ENCODE data around the gene RGS14. TPM values are rescaled to one million over a fixed set of nuclear protein-coding genes. Genes with fewer than 3 reads are reported as not detected.
"Not testable (repeated sequence)": the region's sequence is repeated elsewhere in the genome, so short reads cannot be mapped to it uniquely, and the experiment has no call there.

RGS14 gene
- total RNA-seq, 1 experiment from 2014 or later, result 36.5 TPM

DNA sequence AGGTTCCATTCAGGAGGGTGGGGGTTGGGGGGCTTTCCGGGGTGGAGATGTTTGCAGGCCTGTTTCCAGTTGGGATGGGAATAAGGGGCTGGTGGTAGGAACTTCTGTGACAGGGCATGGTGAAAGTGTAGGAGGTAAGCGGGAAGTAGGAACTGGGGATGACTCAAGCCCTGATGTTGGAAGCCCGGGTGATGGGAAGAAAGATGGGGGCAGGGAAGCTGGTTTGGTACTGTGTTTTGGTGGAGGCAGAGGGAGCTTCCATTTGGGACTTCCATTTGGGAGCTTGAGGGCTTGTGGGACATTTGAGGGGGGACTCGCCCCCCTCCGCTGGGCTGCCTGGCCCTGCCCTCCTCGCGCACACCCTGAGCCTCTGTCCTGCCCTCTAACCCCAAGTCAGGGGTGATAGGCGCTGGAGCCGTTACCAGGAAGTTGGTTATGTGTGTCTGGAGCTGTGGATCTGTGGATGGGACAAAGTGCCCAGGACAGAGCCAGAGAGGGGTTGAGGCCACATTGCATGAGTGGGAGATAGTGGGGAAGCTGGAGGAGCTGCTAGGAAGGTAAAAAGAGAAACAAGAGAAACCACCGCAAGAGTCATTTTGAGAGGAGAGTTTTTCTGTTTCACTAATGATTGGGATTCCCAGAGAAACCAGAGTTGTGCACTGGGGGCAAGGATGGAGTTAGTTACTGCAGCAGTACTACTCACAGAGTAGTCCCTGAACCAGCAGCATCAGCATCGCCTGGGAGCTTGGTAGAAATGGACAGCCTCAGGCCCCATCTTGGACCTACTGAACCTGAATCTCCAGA is 6.6 kb downstream of the RGS14 start:
- DNase-seq (ENCODE audit: low spot score), result no peak

DNA sequence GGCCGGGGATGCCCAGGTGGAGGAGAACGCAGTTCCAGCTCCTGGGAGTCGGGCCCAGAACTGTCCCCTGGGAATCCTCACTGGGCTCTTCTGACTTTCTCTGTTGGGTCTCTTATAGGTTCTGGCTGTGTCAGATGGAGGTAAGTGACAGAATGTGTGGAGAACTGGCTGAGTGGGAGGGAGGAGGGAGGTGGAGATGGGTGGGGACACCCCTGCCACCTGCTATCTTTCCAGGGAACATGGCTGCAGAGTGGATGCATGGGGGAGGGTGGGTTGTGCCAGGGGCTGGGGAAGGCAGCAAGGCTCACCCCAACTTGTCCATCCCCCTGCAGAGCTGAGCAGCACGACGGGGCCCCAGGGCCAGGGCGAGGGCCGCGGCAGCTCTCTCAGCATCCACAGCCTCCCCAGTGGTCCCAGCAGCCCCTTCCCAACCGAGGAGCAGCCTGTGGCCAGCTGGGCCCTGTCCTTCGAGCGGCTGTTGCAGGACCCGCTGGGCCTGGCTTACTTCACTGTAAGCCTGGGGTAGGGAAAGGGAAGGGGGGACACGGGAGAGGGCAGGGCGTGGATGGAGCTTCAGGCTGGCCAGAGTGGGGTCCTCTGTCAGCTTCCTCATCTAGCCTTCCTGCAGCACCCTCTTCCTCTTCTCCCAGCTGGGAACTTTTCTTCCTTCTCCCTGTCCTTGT is 8.3 kb downstream of the RGS14 start:
- no peak for DNase-seq (ENCODE audit: low spot score)

DNA sequence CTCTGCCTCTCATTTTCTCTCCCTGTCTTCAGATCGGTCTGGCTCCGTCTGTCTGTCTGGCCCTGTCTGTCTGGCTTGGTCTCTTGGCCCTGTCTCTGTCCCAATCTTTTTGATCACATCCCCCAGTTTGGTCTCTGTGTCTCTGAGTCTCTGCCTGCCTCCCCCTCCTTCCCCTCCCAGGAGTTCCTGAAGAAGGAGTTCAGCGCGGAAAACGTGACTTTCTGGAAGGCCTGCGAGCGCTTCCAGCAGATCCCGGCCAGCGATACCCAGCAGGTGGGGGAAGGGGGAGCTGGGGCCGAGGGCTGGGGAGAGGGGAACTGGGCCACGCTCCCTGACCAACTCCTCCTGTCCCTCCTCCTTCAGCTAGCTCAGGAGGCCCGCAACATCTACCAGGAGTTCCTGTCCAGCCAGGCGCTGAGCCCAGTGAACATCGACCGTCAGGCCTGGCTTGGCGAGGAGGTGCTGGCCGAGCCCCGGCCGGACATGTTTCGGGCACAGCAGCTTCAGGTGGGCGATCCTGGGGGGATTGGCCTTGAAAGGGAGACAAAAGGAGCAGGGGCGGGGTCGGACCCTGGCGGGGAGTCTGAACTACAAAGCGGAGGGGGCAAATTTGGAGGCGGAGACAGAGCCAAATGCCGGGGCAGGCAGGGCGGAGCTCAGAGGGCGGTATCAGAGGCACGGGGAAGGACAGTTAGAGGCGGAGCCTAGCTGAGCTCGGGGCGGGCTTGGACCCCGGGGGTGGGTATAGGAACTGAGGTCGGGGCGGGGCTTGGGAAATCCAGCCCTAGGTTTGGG is 9.0 kb downstream of the RGS14 start:
- DNase-seq (ENCODE audit: low spot score), result no peak

DNA sequence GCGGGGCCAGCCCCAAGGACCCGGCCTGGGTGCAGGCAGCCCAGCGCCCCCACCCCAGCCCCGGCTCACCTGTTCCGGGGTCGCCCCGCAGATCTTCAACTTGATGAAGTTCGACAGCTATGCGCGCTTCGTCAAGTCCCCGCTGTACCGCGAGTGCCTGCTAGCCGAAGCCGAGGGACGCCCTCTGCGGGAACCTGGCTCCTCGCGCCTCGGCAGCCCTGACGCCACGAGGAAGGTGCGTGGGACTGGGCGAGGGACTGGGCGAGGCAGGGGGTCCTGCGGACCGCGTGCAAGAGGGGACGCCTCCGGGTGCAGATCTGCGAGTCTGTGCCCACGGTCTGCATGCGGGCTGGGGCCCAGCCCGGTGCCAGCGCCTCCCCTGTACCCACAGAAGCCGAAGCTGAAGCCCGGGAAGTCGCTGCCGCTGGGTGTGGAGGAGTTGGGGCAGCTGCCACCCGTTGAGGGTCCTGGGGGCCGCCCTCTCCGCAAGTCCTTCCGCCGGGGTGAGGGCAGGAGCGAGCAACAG is 9.7 kb downstream of the RGS14 start:
- DNase-seq (ENCODE audit: low spot score), result no peak

DNA sequence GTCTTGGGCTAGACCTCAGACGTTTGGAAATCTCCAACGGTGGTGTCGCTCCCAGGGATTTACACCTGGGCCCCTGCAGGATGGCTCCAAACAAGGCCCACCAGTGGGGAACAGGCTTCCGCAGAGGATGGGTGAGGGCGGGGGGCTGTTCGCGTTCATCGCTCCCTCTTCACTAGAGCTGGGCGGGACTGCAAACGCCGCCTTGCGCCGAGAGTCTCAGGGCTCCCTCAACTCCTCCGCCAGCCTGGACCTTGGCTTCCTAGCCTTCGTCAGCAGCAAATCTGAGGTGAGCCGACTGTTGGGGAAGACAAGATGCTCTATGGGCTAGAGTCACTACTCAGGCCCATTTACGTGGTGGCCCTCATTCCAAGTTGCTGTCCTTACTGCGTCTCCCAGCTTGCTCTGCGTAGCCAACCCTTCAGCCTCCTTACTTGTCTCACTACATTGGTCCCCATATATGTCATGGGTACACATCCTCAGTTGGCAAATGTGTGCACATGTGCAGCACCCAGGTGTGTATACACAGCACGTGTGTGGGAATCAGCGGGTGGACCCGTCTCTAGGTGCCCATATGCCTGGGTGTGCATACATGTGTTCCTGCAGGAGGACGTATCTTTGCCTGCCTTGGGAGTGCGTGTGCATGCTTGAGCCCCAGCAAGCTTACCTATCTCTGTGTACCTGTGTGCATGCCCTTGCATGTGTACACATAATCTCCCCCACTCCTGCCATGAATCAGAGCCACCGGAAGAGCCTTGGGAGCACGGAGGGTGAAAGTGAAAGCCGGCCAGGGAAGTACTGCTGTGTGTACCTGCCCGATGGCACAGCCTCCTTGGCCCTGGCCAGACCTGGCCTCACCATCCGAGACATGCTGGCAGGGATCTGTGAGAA is 10.5 kb downstream of the RGS14 start:
- no peak for DNase-seq (ENCODE audit: low spot score)

DNA sequence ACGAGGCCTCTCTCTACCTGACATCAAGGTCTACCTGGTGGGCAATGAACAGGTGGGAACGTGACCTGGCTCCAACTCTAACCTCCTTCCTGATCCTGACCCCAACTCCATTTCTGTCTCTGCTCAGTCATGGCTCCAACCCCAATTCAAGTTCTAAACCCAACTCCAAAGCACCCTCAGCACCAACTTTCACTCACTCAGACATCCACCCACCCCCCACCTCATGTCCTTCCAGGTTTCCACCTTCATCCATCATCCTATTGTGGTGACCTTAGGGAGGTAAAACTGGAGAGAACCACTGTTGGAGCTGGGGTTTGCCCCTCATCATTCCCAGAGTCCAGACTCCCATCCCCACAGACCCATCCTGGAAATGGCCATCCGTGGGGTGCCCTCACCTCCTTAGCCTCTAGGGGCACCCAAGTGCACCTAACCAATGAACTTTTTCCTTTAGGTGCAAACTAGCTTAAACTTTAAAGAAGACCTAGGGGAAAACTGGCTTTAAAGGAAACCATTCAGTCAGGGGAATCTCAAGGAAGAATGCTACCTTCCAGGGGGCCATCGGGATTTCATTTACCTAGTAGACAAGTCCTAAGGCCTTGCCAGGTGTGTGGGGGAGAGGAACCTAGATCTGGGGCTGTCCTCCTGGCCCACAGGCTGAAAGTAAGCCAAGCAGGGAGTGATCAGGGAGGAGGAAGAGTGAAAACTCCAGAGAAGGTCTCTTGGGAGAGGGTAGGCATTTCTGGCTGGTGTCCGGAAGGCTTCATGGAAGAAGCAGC is 11.3 kb downstream of the RGS14 start:
- no peak for DNase-seq (ENCODE audit: low spot score)

DNA sequence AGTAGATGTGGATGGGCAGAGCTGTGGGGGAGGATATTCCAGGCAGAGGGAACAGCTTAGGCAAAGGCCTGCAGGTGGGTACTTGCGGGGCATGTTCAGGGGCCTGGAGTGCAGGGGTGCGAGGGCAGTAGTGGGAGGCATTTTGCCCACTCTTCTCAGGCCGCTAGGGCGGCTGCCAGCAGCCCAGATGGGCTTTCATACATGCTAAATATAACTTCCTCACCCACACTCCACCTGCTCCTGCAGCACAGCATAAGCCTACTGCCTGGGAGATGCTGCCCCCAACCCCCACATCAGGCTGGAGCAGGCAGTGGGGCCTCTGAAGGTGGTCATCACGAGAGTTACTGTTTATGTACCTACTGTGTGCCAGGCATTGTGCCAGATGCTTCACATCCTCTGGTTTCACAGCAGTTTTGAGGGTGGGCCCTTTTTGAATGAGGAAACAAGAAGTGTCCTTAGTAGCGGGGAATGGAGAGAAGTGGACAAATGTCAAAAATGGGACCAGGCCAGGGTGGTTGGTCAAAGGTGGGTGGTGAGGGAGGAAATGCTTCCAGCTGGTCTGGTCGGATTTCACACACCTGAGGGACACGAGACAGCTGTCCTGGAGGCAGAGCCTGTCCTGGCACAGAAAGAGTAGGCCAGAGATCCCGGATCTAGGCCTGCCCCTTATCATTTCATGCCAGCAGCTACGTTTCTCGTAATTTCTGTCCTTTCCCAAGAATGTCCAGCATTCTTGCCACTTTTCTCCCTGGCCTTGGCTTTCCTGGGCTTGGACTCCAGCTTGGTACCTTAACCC is 12.1 kb downstream of the RGS14 start:
- DNase-seq (ENCODE audit: low spot score), result no peak

DNA sequence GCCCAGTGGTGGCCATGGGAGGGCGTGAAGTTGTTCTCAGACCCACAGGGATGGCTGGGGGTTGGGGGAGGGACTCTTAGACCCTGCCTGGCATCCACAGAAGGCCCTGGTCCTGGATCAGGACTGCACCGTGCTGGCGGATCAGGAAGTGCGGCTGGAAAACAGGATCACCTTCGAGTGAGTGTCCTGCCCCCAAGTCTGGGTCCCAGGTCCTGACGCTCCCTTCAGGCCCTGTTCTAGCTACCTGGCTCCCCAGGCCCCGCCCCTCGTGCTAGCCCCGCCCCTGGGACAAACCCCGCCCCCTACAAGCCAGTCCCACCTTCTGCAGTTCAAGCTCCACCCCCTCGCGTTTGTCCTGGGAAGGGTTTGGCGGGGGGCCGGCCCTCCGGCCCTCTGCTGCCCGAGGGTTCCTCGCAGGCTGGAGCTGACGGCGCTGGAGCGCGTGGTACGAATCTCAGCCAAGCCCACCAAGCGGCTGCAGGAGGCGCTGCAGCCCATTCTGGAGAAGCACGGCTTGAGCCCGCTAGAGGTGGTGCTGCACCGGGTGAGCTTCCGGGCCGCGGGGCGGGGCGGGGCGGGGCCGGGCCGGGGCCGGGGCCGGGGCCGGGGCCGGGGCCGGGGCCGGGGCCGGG is 12.9 kb downstream of the RGS14 start:
- DNase-seq (ENCODE audit: low spot score), result no peak

DNA sequence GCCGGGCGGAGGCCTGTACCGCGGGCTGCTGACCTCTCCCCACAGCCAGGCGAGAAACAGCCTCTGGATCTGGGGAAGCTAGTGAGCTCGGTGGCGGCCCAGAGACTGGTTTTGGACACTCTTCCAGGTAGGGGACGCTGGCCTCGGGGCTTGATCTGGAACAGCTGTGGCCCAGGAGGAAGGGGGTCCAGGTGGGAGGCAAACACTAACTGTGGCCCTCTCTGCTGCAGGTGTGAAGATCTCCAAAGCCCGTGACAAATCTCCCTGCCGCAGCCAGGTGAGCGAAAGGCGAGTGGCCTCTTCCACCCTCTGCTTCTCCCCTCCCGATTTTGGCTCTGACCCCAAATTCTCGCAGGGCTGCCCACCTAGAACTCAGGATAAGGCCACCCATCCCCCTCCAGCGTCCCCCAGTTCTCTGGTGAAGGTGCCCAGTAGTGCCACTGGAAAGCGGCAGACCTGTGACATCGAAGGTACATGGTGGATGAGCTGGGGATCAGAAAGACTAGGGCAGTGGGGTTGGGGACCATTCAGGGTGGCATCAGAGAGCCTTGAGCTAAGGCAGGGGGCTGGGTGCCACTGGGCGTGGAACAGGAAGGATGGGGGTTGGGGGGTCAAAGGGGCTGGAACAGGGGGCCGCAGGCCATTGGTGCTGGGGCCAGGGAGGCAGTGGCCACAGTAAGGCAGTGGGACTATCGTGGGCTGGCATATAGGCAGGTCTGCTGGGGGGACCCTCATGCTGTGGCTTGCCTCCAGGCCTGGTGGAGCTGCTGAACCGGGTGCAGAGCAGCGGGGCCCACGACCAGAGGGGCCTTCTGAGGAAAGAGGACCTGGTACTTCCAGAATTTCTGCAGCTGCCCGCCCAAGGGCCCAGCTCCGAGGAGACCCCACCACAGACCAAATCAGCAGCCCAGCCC is 13.7 kb downstream of the RGS14 start:
- DNase-seq (ENCODE audit: low spot score), result no peak

DNA sequence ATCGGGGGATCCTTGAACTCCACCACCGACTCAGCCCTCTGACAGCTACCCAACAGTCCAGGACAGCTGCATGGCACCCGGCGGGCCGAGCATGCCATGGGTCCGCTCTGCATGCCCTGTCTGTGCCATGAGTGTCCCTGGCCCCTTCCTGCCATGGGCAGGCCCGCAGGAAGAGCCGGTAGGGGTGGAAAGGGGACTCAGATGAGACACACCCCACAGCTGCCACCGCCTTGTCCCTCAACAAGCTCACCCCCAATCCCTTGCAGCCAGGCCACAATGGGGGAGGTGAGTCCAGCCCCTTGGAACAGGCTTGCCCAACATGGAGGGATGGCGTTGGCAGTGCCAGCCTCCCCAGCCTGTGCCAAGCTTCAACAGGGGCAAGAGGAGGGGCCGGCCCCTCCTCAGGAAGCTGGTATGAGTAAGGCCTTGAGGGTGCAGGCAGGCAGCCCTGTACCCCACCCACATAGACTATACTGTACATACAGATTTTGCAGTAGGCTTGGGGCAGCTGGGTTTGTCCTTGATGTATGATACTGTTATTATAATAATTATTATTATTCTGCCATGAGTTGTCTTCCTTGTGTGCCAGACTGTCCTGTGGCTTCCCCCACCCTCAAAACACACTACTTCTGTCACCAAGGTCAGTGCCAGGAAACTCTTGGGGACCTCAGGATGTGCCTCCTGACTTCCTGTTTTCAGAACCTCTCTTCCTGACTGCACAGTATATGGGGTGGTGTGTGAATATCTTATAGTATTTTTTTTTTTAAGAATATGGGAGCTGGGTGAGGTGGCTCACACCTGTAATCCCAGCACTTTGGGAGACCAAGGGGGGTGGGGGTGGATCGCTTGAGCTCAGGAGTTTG is 14.5 kb downstream of the RGS14 start:
- no peak for DNase-seq (ENCODE audit: low spot score)

DNA sequence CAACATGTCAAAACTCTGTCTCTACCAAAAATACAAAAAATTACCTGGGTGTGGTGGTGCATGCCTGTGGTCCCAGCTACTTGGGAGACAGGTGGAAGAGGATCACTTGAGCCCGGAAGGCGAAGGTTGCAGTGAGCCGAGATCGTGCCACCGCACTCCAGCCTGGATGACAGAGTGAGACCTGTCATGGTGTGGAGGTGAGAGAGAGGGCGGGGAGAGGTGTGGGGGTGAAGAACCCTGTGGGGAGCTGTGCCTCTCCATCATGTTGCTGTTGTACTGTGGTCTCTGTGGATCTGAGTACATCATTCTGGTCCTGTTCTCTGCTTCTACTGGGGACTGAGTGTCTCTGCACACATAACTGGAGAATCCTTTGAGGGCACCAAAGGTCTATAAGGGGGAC is 15.2 kb downstream of the RGS14 start:
- DNase-seq (ENCODE audit: low spot score), result no peak

DNA sequence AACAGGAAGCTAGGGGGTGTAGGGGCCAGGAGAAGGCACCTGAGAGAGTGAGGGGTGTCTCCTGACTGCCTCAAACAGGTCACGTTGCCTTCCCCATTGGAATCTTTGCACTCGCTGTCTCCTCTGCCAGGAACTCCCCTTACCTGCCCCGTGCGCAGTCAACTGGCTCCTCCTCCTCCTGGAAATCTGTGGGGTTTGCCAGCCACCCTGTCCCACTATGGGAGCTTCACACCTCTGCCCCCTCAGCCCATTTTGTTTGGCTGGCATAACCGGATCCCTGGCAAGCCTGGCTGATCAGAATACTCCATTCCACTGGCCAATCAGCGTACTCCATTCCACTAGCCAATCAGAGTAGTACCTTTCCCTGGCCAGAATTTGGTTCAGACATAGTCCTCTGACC is 16.1 kb downstream of the RGS14 start:
- DNase-seq (ENCODE audit: low spot score), result no peak

DNA sequence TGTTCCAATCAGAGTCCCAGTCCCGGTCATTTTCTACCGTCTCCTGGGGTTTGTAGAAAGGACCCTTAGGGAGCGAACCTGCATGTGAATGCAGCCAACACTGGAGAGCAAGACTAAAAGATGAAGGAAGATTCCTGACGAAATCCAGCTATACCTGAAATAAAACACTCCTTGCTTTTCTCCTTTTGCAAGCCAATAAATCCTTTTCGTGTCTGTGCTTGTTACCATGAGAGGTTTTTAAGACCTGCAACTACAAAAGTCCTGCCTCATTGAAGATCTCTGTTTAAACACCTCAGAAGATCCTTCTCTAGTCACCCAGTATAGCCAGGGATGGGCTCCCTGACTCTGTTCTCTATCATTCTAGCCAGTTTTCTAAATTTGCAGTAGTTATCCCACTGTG is 16.5 kb downstream of the RGS14 start:
- DNase-seq (ENCODE audit: low spot score), result no peak

DNA sequence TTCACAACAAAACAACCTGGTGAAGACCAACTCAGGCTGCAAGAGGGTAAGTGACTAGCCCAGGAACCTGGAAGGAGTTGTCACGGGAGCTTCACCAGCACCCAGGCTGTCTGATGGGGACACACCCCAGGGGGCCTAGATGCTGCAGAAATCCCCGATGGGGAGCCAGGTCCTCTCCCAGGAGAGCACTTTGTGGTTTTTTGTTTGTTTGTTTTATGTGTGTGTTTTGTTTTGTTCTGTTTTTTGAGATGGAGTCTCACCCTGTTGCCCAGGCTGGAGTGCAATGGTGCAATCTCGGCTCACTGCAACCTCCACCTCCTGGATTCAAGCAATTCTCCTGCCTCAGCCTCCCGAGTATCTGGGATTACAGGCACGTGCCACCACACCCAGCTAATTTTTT is 17.8 kb downstream of the RGS14 start:
- DNase-seq (ENCODE audit: low spot score), result not testable (repeated sequence)

DNA sequence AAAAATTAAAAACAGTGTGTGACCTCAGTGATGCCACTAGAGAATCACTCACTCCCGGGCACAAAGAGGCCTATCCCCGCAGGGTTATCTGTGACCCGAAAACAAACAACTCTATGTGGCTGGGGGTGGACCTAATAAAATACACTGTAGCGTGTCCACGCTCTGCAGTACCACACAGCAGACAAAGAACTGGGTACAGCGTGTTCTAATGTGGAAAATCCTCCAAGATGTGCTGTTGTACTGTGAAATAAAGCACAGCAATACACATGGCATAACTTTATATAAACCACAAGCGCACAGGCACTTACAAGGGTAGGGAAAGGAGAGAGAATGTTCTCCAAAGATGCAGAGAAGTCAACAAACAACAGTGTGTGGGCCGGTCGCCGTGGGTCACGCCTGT is 18.4 kb downstream of the RGS14 start:
- DNase-seq (ENCODE audit: low spot score), result no peak

DNA sequence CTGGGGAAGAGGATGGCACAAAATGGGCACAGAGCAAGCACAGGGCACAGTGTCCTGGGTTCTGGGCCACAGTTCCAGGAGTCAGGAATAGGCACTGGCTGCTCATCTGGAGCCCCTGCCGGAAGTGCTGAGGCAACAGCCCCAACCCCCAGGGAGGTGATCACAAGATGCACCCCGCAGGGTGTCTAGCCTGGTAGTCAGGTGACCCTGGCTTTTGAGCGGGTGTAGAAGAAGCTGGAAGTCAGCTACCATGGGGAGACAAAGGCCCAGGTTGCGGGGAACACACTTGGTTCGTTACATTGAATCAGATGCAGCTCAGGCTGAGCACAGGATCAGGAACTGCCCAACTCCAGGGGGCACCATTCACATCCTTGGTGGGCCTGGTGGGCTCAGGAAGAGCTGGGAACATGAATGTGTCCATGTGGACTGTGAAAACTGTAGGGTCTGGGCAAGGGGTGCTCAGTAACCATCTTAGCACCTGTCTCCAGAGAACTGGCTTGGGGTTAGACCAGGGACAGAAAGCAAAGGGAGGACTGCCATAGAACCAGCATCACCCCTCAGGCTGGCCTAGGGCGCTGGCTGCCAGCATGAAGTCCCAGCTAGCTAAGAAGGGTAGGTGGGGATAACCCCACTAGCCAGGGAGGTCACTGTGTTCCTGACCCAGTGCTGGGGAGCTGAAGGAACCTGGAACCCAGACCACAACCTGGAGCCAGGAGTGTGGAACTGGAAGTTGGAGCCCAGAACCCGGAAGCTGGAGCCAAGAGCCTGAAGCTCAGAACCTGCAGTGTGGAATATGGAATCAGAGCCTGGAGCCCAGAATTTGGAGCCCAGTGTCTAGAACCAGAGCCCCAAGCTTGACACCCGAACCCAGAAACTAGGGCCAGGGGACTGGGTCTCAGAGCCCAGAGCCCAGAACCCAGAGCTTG is 20.4 kb downstream of the RGS14 start:
- DNase-seq (ENCODE audit: low spot score), result no peak

Data from A172 (cell line).